HEK293 (cell line): ENCODE data around the gene SLC25A17.
A peak's percentile ranks its signal among the peaks of the same experiment; 100 is the strongest.

Experiments used
- CTCF ChIA-PET: fragments of 350-600 bp; formaldehyde crosslinking; extraction: SDS; loops from one replicate; lab custom pipeline; 2021; ENCODE audit warnings: antibody characterized with exemption; lab: Yijun Ruan, JAX
- POLR2A ChIA-PET: fragments of 300-600 bp; formaldehyde crosslinking; extraction: SDS; loops from one replicate; lab custom pipeline; 2020; ENCODE audit warnings: antibody characterized with exemption, inconsistent platforms; lab: Yijun Ruan, JAX
- H3K27ac ChIP-seq: fragments of 200-500 bp; sonication (Bioruptor generic); 2 replicates; pipeline ENCODE4 v1.5.1; 2014; ENCODE audit warnings: low read depth, low read length, control low read depth, inconsistent platforms; ENCODE audit errors: extremely low read depth
- H3K36me3 ChIP-seq, 2 experiments: fragments of 200-500 bp in 1 of 2; sonication (Bioruptor generic) in 1 of 2; 1 replicate in 1 of 2; 2 replicates in 1 of 2; pipeline ENCODE4 v1.5.1; 2014 to 2017; ENCODE audit warnings: inconsistent platforms in 2 of 2, low read length in 2 of 2; ENCODE audit not compliant: control insufficient read depth in 2 of 2, insufficient read depth in 1 of 2
- H3K4me1 ChIP-seq: fragments of 200-500 bp; sonication (Bioruptor generic); 2 replicates; pipeline ENCODE4 v1.5.1; 2014; ENCODE audit warnings: mild to moderate bottlenecking, low read length, inconsistent platforms; ENCODE audit not compliant: control insufficient read depth, insufficient read depth
- H3K4me3 ChIP-seq: 2 replicates; pipeline ENCODE4 v1.5.1; 2011; ENCODE audit warnings: low read depth, mild to moderate bottlenecking, control low read depth, low read length, moderate library complexity
- H3K9me3 ChIP-seq: fragments of 200-500 bp; sonication (Bioruptor generic); 2 replicates; pipeline ENCODE4 v1.5.1; 2014; ENCODE audit warnings: low read depth, low read length, inconsistent platforms; ENCODE audit not compliant: control insufficient read depth, insufficient read depth
- HOXC10 ChIP-seq: sonication (generic); formaldehyde crosslinking; IDR thresholded peaks from 2 replicates; pipeline ENCODE4 v1.8.1; 2023; ENCODE audit warnings: mild to moderate bottlenecking, missing genetic modification reagents
- KLF16 ChIP-seq: fragments of 450-650 bp; formaldehyde crosslinking; IDR thresholded peaks from 2 replicates; pipeline ENCODE4 v1.5.1; 2017; ENCODE audit warnings: missing biosample characterization, missing genetic modification characterization
- PRDM1 ChIP-seq: fragments of 450-650 bp; formaldehyde crosslinking; IDR thresholded peaks from 2 replicates; pipeline ENCODE4; 2016; ENCODE audit warnings: missing biosample characterization, missing genetic modification characterization
- SP3 ChIP-seq: fragments of 450-650 bp; formaldehyde crosslinking; IDR thresholded peaks from 2 replicates; pipeline ENCODE4 v1.5.1; 2016; ENCODE audit warnings: missing biosample characterization, missing genetic modification characterization
- ZBTB17 ChIP-seq: fragments of 450-650 bp; formaldehyde crosslinking; IDR thresholded peaks from 2 replicates; pipeline ENCODE4 v1.5.1; 2016; ENCODE audit warnings: missing biosample characterization, missing genetic modification characterization
- ZNF146 ChIP-seq: fragments of 450-650 bp; formaldehyde crosslinking; IDR thresholded peaks from 2 replicates; pipeline ENCODE4 v1.5.1; 2016; ENCODE audit warnings: missing biosample characterization, missing genetic modification characterization
- ZNF311 ChIP-seq: fragments of 450-650 bp; formaldehyde crosslinking; IDR thresholded peaks from 2 replicates; pipeline ENCODE4 v1.5.1; 2017; ENCODE audit warnings: missing biosample characterization, missing genetic modification characterization, borderline replicate concordance
- ZNF354C ChIP-seq: fragments of 450-650 bp; formaldehyde crosslinking; IDR thresholded peaks from 2 replicates; pipeline ENCODE4 v1.5.1; 2016; ENCODE audit warnings: missing biosample characterization, missing genetic modification characterization, low read depth, borderline replicate concordance
- ZNF404 ChIP-seq: fragments of 450-650 bp; formaldehyde crosslinking; IDR thresholded peaks from 2 replicates; pipeline ENCODE4 v1.5.1; 2017; ENCODE audit warnings: missing biosample characterization, missing genetic modification characterization
- ZNF558 ChIP-seq: fragments of 450-650 bp; formaldehyde crosslinking; IDR thresholded peaks from 2 replicates; pipeline ENCODE4 v1.5.1; 2016; ENCODE audit warnings: missing biosample characterization, missing genetic modification characterization
- ZNF600 ChIP-seq: fragments of 450-650 bp; formaldehyde crosslinking; IDR thresholded peaks from 2 replicates; pipeline ENCODE4 v1.5.1; 2016; ENCODE audit warnings: missing biosample characterization, missing genetic modification characterization
- ZNF629 ChIP-seq: fragments of 450-650 bp; formaldehyde crosslinking; IDR thresholded peaks from 2 replicates; pipeline ENCODE4 v1.5.1; 2017; ENCODE audit warnings: missing biosample characterization, missing genetic modification characterization
- ZNF791 ChIP-seq: fragments of 450-650 bp; formaldehyde crosslinking; IDR thresholded peaks from 2 replicates; pipeline ENCODE4 v1.5.1; 2016; ENCODE audit warnings: missing biosample characterization, missing genetic modification characterization
- TF ChIP-seq, protein P1 (sequence below): fragments of 450-650 bp; formaldehyde crosslinking; IDR thresholded peaks from 2 replicates; pipeline ENCODE4 v1.5.1; 2017; ENCODE audit warnings: missing biosample characterization, missing genetic modification characterization
- TF ChIP-seq, protein P2 (sequence below): fragments of 450-650 bp; formaldehyde crosslinking; IDR thresholded peaks from 2 replicates; pipeline ENCODE4 v1.5.1; 2016; ENCODE audit warnings: missing biosample characterization, missing genetic modification characterization
- TF ChIP-seq, protein P3 (sequence below): fragments of 450-650 bp; formaldehyde crosslinking; IDR thresholded peaks from 2 replicates; pipeline ENCODE4 v1.5.1; 2016; ENCODE audit warnings: missing biosample characterization, missing genetic modification characterization
- TF ChIP-seq, protein P4 (sequence below): fragments of 450-650 bp; formaldehyde crosslinking; IDR thresholded peaks from 2 replicates; pipeline ENCODE4 v1.5.1; 2017; ENCODE audit warnings: missing biosample characterization, missing genetic modification characterization
- TF ChIP-seq, protein P5 (sequence below): fragments of 450-650 bp; formaldehyde crosslinking; IDR thresholded peaks from 2 replicates; pipeline ENCODE4 v1.5.1; 2016; ENCODE audit warnings: missing biosample characterization, missing genetic modification characterization
- TF ChIP-seq, protein P6 (sequence below): fragments of 450-650 bp; formaldehyde crosslinking; IDR thresholded peaks from 2 replicates; pipeline ENCODE4 v1.5.1; 2016; ENCODE audit warnings: missing biosample characterization, missing genetic modification characterization

Gene SLC25A17

DNA sequence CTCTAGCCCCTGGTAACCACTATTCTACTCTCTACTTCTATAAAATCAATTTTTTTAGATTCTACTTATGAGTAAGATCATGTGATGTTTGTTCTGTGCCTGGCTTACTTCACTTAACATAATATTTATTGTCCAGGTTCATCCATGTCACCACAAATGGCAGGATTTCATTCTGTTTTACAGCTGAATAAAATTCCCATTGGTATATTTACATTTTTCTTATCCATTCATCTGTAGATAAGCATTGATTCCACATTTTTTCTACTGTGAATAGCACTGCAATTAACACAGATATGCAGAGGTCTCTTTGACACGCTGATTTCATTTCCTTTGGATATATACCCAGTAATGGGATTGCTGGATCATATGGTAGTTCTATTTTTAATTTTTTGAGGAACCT, 15.8 kb downstream of the SLC25A17 start:
- no peak overlapping the region for H3K27ac ChIP-seq
- no peaks in the 10 kb centered on the region for H3K9me3 ChIP-seq
- no peak overlapping the region for H3K4me3 ChIP-seq
- CTCF ChIA-PET = interaction anchor here (1.0 kb wide), 1 partner anchor 156 kb away, joined by 4 read pairs; no protein-coding TSS in a partner anchor
- H3K4me1 ChIP-seq = peaks cover 5% of the 10 kb centered on the region
- TF ChIP-seq ZBTB17 (no peak), ZNF354C (no peak)
- TF ChIP-seq, protein P1, sequence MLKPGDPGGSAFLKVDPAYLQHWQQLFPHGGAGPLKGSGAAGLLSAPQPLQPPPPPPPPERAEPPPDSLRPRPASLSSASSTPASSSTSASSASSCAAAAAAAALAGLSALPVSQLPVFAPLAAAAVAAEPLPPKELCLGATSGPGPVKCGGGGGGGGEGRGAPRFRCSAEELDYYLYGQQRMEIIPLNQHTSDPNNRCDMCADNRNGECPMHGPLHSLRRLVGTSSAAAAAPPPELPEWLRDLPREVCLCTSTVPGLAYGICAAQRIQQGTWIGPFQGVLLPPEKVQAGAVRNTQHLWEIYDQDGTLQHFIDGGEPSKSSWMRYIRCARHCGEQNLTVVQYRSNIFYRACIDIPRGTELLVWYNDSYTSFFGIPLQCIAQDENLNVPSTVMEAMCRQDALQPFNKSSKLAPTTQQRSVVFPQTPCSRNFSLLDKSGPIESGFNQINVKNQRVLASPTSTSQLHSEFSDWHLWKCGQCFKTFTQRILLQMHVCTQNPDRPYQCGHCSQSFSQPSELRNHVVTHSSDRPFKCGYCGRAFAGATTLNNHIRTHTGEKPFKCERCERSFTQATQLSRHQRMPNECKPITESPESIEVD (tag by site-specific recombination) = peak; percentile 59
- TF ChIP-seq, protein P2, sequence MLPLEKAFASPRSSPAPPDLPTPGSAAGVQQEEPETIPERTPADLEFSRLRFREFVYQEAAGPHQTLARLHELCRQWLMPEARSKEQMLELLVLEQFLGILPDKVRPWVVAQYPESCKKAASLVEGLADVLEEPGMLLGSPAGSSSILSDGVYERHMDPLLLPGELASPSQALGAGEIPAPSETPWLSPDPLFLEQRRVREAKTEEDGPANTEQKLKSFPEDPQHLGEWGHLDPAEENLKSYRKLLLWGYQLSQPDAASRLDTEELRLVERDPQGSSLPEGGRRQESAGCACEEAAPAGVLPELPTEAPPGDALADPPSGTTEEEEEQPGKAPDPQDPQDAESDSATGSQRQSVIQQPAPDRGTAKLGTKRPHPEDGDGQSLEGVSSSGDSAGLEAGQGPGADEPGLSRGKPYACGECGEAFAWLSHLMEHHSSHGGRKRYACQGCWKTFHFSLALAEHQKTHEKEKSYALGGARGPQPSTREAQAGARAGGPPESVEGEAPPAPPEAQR = no peak
- peaks cover 2 to 5% of the 10 kb centered on the region in 2 experiments; a peak in 2 of 3 replicates for H3K36me3 ChIP-seq
- POLR2A ChIA-PET = no interaction called here

DNA sequence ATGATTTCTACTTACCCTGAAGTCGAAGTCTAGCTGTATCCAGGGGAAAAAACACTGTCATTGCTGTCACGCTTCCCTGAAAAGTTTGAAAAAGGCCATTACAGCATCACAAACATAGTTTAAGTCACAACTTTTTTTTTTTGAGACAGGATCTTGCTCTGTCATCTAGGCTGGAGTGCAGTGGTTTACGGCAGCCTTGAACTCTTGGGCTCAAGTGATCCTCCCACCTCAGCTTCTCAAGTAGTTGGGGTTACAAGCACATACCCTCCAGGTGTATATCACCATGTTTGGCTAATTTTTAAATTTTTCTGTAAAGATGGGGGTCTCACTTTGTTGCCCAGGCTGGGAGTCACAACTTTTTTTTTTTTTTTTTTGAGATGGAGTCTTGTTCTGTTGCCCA, 20.1 kb downstream of the SLC25A17 start:
- Histone ChIP-seq H3K36me3 (peaks cover 3 to 16% of the 10 kb centered on the region in 2 experiments; a peak in 2 of 3 replicates), H3K4me3 (no peak overlapping the region), H3K27ac (no peak overlapping the region), H3K4me1 (peaks cover 12% of the 10 kb centered on the region), H3K9me3 (no peaks in the 10 kb centered on the region)
- ChIA-PET CTCF (no interaction called here), POLR2A (interaction anchor here (0.7 to 0.8 kb wide), 2 partner anchors 14 to 41 kb away, joined by 3 to 4 read pairs; no protein-coding TSS in a partner anchor)
- TF ChIP-seq SP3 (tag by site-specific recombination) = no peak
- TF ChIP-seq, protein P3, sequence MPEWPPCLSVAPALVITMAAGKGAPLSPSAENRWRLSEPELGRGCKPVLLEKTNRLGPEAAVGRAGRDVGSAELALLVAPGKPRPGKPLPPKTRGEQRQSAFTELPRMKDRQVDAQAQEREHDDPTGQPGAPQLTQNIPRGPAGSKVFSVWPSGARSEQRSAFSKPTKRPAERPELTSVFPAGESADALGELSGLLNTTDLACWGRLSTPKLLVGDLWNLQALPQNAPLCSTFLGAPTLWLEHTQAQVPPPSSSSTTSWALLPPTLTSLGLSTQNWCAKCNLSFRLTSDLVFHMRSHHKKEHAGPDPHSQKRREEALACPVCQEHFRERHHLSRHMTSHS (tag by site-specific recombination) = no peak
- TF ChIP-seq ZNF404 = no peak
- TF ChIP-seq, protein P4, sequence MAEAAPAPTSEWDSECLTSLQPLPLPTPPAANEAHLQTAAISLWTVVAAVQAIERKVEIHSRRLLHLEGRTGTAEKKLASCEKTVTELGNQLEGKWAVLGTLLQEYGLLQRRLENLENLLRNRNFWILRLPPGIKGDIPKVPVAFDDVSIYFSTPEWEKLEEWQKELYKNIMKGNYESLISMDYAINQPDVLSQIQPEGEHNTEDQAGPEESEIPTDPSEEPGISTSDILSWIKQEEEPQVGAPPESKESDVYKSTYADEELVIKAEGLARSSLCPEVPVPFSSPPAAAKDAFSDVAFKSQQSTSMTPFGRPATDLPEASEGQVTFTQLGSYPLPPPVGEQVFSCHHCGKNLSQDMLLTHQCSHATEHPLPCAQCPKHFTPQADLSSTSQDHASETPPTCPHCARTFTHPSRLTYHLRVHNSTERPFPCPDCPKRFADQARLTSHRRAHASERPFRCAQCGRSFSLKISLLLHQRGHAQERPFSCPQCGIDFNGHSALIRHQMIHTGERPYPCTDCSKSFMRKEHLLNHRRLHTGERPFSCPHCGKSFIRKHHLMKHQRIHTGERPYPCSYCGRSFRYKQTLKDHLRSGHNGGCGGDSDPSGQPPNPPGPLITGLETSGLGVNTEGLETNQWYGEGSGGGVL = no peak

DNA sequence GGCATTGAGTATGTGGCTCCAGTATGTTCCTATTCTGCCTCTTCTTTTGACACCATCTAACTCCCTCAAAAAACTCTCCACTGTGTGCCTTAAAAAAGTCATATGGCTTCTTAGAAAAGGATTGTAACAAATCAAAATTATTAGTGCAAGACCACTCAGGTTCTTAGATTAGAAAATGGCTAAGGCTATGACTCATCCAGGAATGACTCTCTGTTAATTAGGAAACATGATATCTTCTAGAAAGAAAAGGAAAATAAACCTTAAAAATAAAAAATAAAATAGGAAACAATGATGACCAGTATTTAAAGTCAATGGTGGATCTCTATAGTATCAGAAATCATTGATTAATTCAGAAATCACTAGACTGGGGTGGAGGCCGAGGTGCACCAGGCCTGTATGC, 21.7 kb downstream of the SLC25A17 start:
- Histone ChIP-seq H3K27ac (peak overlapping the region; percentile 50; the same call in 1 of the 2 replicates), H3K4me3 (no peak overlapping the region), H3K9me3 (no peaks in the 10 kb centered on the region), H3K4me1 (peaks cover 12% of the 10 kb centered on the region), H3K36me3 (peaks cover 8 to 20% of the 10 kb centered on the region in 2 experiments)
- ChIA-PET POLR2A (interaction anchor here (0.5 kb wide), 1 partner anchor 13 kb away, joined by 3 read pairs; no protein-coding TSS in a partner anchor), CTCF (interaction anchor here (0.6 kb wide), 3 partner anchors 13 to 855 kb away, joined by 3 to 4 read pairs (median 3); no protein-coding TSS in a partner anchor)
- TF ChIP-seq HOXC10 (CRISPR knock-in tag) = no peak
- TF ChIP-seq, protein P5, sequence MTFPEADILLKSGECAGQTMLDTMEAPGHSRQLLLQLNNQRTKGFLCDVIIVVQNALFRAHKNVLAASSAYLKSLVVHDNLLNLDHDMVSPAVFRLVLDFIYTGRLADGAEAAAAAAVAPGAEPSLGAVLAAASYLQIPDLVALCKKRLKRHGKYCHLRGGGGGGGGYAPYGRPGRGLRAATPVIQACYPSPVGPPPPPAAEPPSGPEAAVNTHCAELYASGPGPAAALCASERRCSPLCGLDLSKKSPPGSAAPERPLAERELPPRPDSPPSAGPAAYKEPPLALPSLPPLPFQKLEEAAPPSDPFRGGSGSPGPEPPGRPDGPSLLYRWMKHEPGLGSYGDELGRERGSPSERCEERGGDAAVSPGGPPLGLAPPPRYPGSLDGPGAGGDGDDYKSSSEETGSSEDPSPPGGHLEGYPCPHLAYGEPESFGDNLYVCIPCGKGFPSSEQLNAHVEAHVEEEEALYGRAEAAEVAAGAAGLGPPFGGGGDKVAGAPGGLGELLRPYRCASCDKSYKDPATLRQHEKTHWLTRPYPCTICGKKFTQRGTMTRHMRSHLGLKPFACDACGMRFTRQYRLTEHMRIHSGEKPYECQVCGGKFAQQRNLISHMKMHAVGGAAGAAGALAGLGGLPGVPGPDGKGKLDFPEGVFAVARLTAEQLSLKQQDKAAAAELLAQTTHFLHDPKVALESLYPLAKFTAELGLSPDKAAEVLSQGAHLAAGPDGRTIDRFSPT = 0 out of 2 replicates have a peak, but pooled peaks have one; percentile 48
- TF ChIP-seq ZNF629 (tag by site-specific recombination) = peak; percentile 74
- TF ChIP-seq ZBTB17 = peak; percentile 39; the same call in 1 of the 2 replicates
- no peak for TF ChIP-seq ZNF791 (tag by site-specific recombination)
- no peak for TF ChIP-seq ZNF146 (tag by site-specific recombination)
- no peak for TF ChIP-seq ZNF600
- TF ChIP-seq, protein P1 (tag by site-specific recombination) = peak; percentile 56
- 0 out of 2 replicates have a peak, but pooled peaks have one; percentile 23 for TF ChIP-seq KLF16
- TF ChIP-seq PRDM1 (tag by site-specific recombination) = 0 out of 2 replicates have a peak, but pooled peaks have one; percentile 7
- TF ChIP-seq ZNF311 (tag by site-specific recombination) = no peak
- TF ChIP-seq, protein P6, sequence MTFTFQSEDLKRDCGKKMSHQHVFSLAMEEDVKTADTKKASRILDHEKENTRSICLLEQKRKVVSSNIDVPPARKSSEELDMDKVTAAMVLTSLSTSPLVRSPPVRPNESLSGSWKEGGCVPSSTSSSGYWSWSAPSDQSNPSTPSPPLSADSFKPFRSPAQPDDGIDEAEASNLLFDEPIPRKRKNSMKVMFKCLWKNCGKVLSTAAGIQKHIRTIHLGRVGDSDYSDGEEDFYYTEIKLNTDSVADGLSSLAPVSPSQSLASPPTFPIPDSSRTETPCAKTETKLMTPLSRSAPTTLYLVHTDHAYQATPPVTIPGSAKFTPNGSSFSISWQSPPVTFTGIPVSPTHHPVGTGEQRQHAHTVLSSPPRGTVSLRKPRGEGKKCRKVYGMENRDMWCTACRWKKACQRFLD = no peak
- TF ChIP-seq ZNF404 = no peak
- peak; percentile 42 for TF ChIP-seq ZNF558
